GM21390 (cell line): ENCODE data around the gene CDIPT.
"Not testable (repeated sequence)": the region's sequence is repeated elsewhere in the genome, so short reads cannot be mapped to it uniquely, and the experiment has no call there.

Experiments used
- ATAC-seq: cut with Tn5 transposase; IDR thresholded peaks from one replicate; pipeline ENCODE4 v1.9.1; 2021; ENCODE audit not compliant: unreplicated experiment

The CDIPT gene

GRCh38 chr16:29897333-29897732 lies 34.3 kb upstream of the CDIPT start:
- ATAC-seq: no peak

- no peak for ATAC-seq
Observed at GRCh38 chr16:29896841-29897240, 33.8 kb upstream of the CDIPT start.

GRCh38 chr16:29894352-29894751 lies 31.3 kb upstream of the CDIPT start:
- no peak for ATAC-seq

- ATAC-seq: no peak
Observed at GRCh38 chr16:29893553-29893952, 30.5 kb upstream of the CDIPT start.

- no peak for ATAC-seq
Observed at GRCh38 chr16:29892458-29892813, 29.4 kb upstream of the CDIPT start.

GRCh38 chr16:29891525-29892457 lies 28.8 kb upstream of the CDIPT start:
- ATAC-seq: no peak

GRCh38 chr16:29889372-29889771 lies 26.3 kb upstream of the CDIPT start:
- not testable (repeated sequence) for ATAC-seq

- ATAC-seq: no peak
Observed at GRCh38 chr16:29883987-29884386, 21.0 kb upstream of the CDIPT start.

- no peak for ATAC-seq
Observed at GRCh38 chr16:29881050-29881449, 18.0 kb upstream of the CDIPT start.

- ATAC-seq: no peak
Observed at GRCh38 chr16:29878172-29878571, 15.1 kb upstream of the CDIPT start.

GRCh38 chr16:29877266-29877961 lies 14.4 kb upstream of the CDIPT start:
- ATAC-seq: no peak

- no peak for ATAC-seq
Observed at GRCh38 chr16:29876594-29877249, 13.7 kb upstream of the CDIPT start.

- no peak for ATAC-seq
Observed at GRCh38 chr16:29876217-29876593, 13.2 kb upstream of the CDIPT start.

- ATAC-seq: no peak
Observed at GRCh38 chr16:29875206-29875605, 12.2 kb upstream of the CDIPT start.

- ATAC-seq: no peak
Observed at GRCh38 chr16:29873319-29873718, 10.3 kb upstream of the CDIPT start.

- ATAC-seq: no peak
Observed at GRCh38 chr16:29871822-29872546, 9.0 kb upstream of the CDIPT start.

- ATAC-seq: not testable (repeated sequence)
Observed at GRCh38 chr16:29869067-29869466, 6.0 kb upstream of the CDIPT start.

- ATAC-seq: no peak
Observed at GRCh38 chr16:29868396-29869009, 5.5 kb upstream of the CDIPT start.

- no peak for ATAC-seq
Observed at GRCh38 chr16:29864205-29864604, 1.2 kb upstream of the CDIPT start.

- no peak for ATAC-seq
Observed at GRCh38 chr16:29863669-29863984, 601 bp upstream of the CDIPT start.

GRCh38 chr16:29862383-29862883 lies 593 bp downstream of the CDIPT start:
- ATAC-seq: no peak
